ENCODE results near the gene GRAMD2B. TPM values are rescaled to one million over a fixed set of nuclear protein-coding genes. Genes with fewer than 3 reads are reported as not detected.

The GRAMD2B gene
- total and polyA plus RNA-seq, 2 experiments from 2014 or later = 90.4 to 128 TPM

DNA sequence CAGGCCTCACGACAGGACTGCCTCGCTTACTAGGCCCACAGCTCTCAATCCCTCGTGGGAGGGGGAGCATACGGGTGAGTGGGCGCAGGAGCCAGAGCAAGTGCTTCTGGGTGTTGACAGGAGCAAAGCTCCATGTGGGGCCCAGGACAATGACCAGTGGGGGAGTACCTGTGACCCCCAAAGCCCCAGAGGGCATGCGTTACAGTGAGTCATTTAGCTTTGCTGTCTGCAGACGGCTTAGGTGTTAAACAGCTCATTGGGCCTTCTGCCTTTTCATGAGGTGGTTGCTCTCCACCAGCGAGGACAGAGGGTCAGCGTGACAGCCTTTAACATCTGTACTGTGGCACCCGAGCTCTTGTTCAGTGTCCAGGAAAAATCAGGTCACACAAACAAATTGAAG lies 78.2 kb downstream of the GRAMD2B start:
- TF ChIP-seq EZH2phosphoT487 (IDR thresholded peaks at IDR 0.05; ENCODE audit: insufficient read depth, low read depth) (no peak), EZH2 (IDR thresholded peaks at IDR 0.05; ENCODE audit: insufficient read depth, poor library complexity, severe bottlenecking) (no peak)
- peaks cover 17% of the 10 kb centered on the region for H3K4me1 ChIP-seq (ENCODE audit: insufficient read depth)

DNA sequence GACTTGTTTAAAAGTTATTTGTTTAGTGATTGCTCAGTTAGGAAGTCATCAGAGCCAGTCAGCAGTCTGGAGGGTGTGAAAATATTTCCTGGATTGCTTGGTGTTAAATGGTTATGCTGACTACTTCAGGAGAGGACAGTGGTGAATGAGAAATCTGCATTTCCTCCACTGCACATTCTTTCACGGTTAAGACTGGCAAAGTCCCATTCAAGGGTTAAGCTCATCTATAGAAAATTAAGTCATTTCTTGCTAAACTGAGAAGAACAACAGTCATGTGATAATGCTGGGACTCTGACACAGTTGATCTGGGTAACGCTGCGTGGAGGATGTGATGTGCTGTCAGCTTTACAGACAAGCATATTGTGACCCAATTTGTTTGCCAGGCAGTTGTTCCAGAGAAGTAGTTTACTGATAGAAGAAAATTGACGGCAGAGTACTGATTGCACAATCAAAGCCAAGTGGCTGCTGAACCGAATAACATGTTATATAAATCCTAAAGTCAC lies 80.4 kb downstream of the GRAMD2B start:
- H3K9ac ChIP-seq = peak overlapping the region; percentile 20; the same call in 1 of the 2 replicates
- H3K9me2 ChIP-seq (ENCODE audit: insufficient read depth) = no peaks in the 10 kb centered on the region
- no peaks in the 10 kb centered on the region; the same call in 1 of the 2 replicates for H3K36me3 ChIP-seq (ENCODE audit: low read depth)
- no peaks in the 10 kb centered on the region for H3K79me2 ChIP-seq (ENCODE audit: insufficient read depth)
- no peaks in the 10 kb centered on the region for H4K20me1 ChIP-seq (ENCODE audit: insufficient read depth)
- peak overlapping the region; percentile 11; the same call in 1 of the 2 replicates for H3K27ac ChIP-seq
- H3K4me3 ChIP-seq = 0 out of 2 replicates have a peak overlapping the region, but pooled peaks have one; percentile 18
- H3F3A ChIP-seq (ENCODE audit: insufficient read depth) = peaks cover 36% of the 10 kb centered on the region
- H3K4me2 ChIP-seq (ENCODE audit: unreplicated experiment) = peak overlapping the region; percentile 65
- in situ Hi-C loops (cut with MboI) = no loop called here
- no peaks in the 10 kb centered on the region for H3K27me3 ChIP-seq (replicated peaks; ENCODE audit: insufficient read depth)
- H3K9me3 ChIP-seq (ENCODE audit: low read depth) = no peaks in the 10 kb centered on the region
- peaks cover 17% of the 10 kb centered on the region for H3K4me1 ChIP-seq (ENCODE audit: insufficient read depth)
- H2AFZ ChIP-seq = peak overlapping the region; percentile 60
- no peak for TF ChIP-seq EZH2phosphoT487 (IDR thresholded peaks at IDR 0.05; ENCODE audit: insufficient read depth, low read depth)
- no peak for TF ChIP-seq EZH2 (IDR thresholded peaks at IDR 0.05; ENCODE audit: insufficient read depth, poor library complexity, severe bottlenecking)
- 1 to 3% methylated on average over 5 of the region's 5 CpGs for WGBS, 2 experiments (ENCODE audit: low coverage in 1 of 2, low lambda C conversion rate in 2 of 2, missing lambda C conversion rate in 2 of 2)
- DNase-seq = peak; percentile 57

More for the DNA sequence above, 78.2 kb downstream of the GRAMD2B start:
- no peaks in the 10 kb centered on the region for H3K79me2 ChIP-seq (ENCODE audit: insufficient read depth)
- H3F3A ChIP-seq (ENCODE audit: insufficient read depth) = peaks cover 56% of the 10 kb centered on the region
- H3K27ac ChIP-seq = no peak overlapping the region
- H3K9me3 ChIP-seq (ENCODE audit: low read depth) = no peaks in the 10 kb centered on the region
- H3K4me2 ChIP-seq (ENCODE audit: unreplicated experiment) = no peak overlapping the region
- in situ Hi-C loops (cut with MboI) = no loop called here
- H4K20me1 ChIP-seq (ENCODE audit: insufficient read depth) = no peaks in the 10 kb centered on the region
- WGBS, 2 experiments (ENCODE audit: low coverage in 1 of 2, low lambda C conversion rate in 2 of 2, missing lambda C conversion rate in 2 of 2) = 88 to 92% methylated on average over 10 of the region's 10 CpGs
- no peak for DNase-seq
- peaks cover 12% of the 10 kb centered on the region; the same call in 1 of the 2 replicates for H3K36me3 ChIP-seq (ENCODE audit: low read depth)
- no peaks in the 10 kb centered on the region for H3K27me3 ChIP-seq (replicated peaks; ENCODE audit: insufficient read depth)
- no peak overlapping the region for H3K9ac ChIP-seq
- no peak overlapping the region for H2AFZ ChIP-seq
- H3K4me3 ChIP-seq = no peak overlapping the region
- H3K9me2 ChIP-seq (ENCODE audit: insufficient read depth) = no peaks in the 10 kb centered on the region

DNA sequence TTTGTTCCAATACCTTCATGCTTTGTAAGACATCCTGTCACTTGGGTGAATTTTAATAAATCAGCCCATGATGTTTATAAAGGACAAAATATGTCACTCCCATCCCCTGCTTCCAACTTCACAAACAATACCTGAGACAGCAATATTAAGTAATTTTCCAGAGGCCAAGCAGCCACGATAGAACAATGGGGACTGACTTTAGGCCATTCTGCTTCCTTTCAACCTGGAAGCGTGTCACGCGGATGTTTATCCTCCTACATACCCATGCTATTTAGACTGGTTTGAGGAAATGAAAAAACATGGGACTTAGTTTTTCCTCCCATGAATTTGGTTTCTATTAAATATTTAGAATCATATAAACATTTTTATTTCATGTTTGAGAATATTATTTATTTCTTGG lies 82.9 kb downstream of the GRAMD2B start:
- no peak overlapping the region for H3K4me2 ChIP-seq (ENCODE audit: unreplicated experiment)
- no peaks in the 10 kb centered on the region for H3K9me3 ChIP-seq (ENCODE audit: low read depth)
- no peaks in the 10 kb centered on the region for H3K27me3 ChIP-seq (replicated peaks; ENCODE audit: insufficient read depth)
- no peaks in the 10 kb centered on the region for H3K36me3 ChIP-seq (ENCODE audit: low read depth)
- H3K4me1 ChIP-seq (ENCODE audit: insufficient read depth) = peaks cover 17% of the 10 kb centered on the region
- H3K27ac ChIP-seq = no peak overlapping the region
- H3K9ac ChIP-seq = no peak overlapping the region
- no peaks in the 10 kb centered on the region for H3K79me2 ChIP-seq (ENCODE audit: insufficient read depth)
- H4K20me1 ChIP-seq (ENCODE audit: insufficient read depth) = no peaks in the 10 kb centered on the region
- H2AFZ ChIP-seq = no peak overlapping the region
- H3F3A ChIP-seq (ENCODE audit: insufficient read depth) = peaks cover 17% of the 10 kb centered on the region
- TF ChIP-seq EZH2phosphoT487 (IDR thresholded peaks at IDR 0.05; ENCODE audit: insufficient read depth, low read depth) (no peak), EZH2 (IDR thresholded peaks at IDR 0.05; ENCODE audit: insufficient read depth, poor library complexity, severe bottlenecking) (no peak)
- WGBS, 2 experiments (ENCODE audit: low coverage in 1 of 2, low lambda C conversion rate in 2 of 2, missing lambda C conversion rate in 2 of 2) = 92 to 94% methylated on average over 4 of the region's 4 CpGs
- no peak for DNase-seq
- no peak overlapping the region for H3K4me3 ChIP-seq
- in situ Hi-C loops (cut with MboI) = no loop called here
- no peaks in the 10 kb centered on the region for H3K9me2 ChIP-seq (ENCODE audit: insufficient read depth)

DNA sequence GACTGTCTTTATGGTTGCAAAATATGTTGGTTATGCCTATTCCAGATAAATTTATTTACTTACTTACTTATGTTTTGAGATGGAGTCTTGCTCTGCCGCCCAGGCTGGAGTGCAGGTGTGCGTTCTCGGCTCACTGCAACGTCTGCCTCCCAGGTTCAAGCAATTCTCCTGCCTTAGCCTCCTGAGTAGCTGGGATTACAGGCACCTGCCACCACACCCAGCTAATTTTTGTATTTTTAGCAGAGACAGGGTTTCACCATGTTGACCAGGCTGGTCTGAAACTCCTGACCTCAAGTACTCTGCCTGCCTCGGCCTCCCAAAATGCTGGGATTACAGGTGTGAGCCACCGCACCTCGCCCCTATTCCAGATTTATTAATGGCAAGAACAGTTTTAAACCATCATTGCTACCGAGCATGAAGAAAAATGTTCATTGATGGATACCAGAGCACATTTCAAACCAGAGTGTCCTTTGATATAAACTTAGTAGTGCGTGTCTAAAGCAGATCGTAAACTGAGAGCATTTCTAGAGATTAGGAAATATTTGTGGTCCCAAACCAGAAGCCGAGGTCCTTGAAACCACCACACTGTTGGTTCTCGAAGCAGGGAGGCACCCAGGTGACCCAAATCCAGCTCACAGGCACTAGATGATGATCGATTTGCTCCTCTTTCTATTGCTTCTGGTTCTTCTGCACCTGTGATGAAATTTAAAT lies 85.2 kb downstream of the GRAMD2B start:
- no peaks in the 10 kb centered on the region for H3K27me3 ChIP-seq (replicated peaks; ENCODE audit: insufficient read depth)
- H3K9ac ChIP-seq = no peak overlapping the region
- no peaks in the 10 kb centered on the region for H3K79me2 ChIP-seq (ENCODE audit: insufficient read depth)
- in situ Hi-C loops (cut with MboI) = no loop called here
- peaks cover 11% of the 10 kb centered on the region for H3F3A ChIP-seq (ENCODE audit: insufficient read depth)
- H4K20me1 ChIP-seq (ENCODE audit: insufficient read depth) = no peaks in the 10 kb centered on the region
- DNase-seq = no peak
- no peaks in the 10 kb centered on the region for H3K36me3 ChIP-seq (ENCODE audit: low read depth)
- no peak overlapping the region for H3K27ac ChIP-seq
- peak overlapping the region; percentile 78 for H2AFZ ChIP-seq
- H3K4me1 ChIP-seq (ENCODE audit: insufficient read depth) = peaks cover 10% of the 10 kb centered on the region
- H3K9me2 ChIP-seq (ENCODE audit: insufficient read depth) = no peaks in the 10 kb centered on the region
- H3K4me3 ChIP-seq = no peak overlapping the region
- H3K9me3 ChIP-seq (ENCODE audit: low read depth) = no peaks in the 10 kb centered on the region
- 92% methylated on average over 13 of the region's 13 CpGs for WGBS, 2 experiments (ENCODE audit: low coverage in 1 of 2, low lambda C conversion rate in 2 of 2, missing lambda C conversion rate in 2 of 2)
- TF ChIP-seq EZH2phosphoT487 (IDR thresholded peaks at IDR 0.05; ENCODE audit: insufficient read depth, low read depth) (no peak), EZH2 (IDR thresholded peaks at IDR 0.05; ENCODE audit: insufficient read depth, poor library complexity, severe bottlenecking) (no peak)
- H3K4me2 ChIP-seq (ENCODE audit: unreplicated experiment) = no peak overlapping the region

Data from GM23248 (cell line).